GM19099 (cell line): Measurements from ENCODE around the gene TDG.

Experiments used
- POLR2A ChIP-seq: IDR thresholded peaks from 3 replicates; pipeline ENCODE4 v1.6.1; 2011; ENCODE audit warnings: low read depth; ENCODE audit not compliant: insufficient read length; ENCODE audit errors: extremely low read depth

Gene TDG

DNA sequence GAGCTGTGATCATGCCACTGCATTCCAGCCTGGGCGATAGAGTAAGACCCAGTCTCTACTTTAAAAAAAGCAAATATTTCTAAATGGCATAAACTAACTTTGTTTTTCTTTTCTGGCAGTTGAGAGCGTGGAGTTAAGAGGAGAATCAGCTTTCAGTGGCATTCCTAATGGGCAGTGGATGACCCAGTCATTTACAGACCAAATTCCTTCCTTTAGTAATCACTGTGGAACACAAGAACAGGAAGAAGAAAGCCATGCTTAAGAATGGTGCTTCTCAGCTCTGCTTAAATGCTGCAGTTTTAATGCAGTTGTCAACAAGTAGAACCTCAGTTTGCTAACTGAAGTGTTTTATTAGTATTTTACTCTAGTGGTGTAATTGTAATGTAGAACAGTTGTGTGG lies 21.2 kb downstream of the TDG start:
- TF ChIP-seq POLR2A: no peak

- no peak for TF ChIP-seq POLR2A
These were observed 28.6 kb downstream of the TDG start for GRCh38 chr12:103994235-103994634.

DNA sequence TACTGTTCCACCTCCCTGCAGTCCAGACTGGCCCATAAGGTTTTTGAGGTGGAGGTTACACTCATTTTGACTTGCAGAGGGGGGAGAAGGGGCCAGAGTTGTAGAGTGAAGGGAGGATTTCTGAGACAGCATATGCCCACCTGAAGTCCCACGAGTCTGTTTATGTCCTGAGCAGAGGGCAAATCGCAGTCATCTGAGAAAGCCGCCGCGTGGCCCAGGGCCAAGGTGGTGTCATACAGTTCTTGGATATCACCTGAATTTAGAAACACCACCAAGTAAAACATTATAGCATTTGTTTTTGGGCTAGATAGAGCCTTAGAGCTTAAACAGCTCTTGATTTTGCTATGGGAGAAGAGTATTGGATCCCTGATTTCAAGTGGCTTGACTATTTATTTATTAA lies 30.9 kb downstream of the TDG start:
- no peak for TF ChIP-seq POLR2A

DNA sequence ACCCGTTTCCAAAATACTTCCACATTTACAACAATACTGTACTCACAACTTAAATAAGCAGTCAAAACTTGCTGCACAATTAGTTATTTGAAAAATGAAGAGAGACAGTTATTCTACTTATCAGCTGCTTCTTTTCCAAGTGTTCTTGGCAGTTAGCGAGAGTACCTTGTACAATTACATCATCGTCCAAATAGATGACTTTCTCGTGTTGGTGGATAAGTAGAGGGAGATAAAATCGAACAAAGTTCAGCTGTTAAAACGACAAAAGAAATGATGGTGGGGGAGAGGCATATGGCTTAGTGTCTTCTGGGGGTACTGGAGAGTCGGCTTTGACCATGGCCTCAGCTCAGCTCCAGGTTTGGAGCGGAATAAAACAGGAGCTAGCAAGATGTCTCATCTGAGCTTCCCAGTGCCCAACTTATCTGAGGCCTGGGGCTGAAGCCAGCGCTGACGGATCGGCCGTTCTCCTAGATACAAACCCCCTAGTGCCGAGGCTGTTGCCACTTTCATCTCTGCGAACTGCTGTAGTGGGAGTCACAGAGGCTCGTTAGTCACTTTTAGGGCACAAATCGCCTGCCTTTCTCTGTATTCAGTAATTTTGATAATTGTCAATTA lies 31.7 kb downstream of the TDG start:
- TF ChIP-seq POLR2A: no peak

- TF ChIP-seq POLR2A: no peak
These were observed 33.3 kb downstream of the TDG start for GRCh38 chr12:103998976-103999375.

DNA sequence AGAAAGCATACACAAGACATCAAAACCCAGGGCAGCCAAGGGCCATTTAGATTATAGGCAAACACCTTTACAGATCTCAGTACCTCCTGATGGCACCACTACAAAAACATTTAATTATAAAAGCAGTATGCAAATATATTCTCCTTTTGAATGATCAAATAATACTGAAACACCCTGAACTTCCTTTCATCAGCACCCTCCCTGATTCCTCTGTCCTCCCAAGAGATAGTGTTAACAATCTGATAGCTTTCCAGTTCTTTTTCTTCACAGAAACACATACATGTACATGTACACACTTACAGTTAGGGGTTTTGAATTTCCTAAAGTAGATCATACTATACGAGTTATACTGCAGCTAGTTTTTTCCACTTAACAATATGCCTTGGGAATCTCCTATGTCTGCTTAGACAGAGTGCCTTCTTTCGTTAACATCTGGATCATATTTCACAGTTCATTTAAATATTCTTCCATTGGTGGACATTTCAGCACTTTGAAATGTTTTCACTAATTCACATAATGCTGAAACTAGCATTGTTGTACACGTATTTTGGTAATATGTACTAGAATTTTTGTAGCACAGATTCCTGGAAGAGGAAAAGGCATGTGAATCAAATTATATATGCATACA lies 35.2 kb downstream of the TDG start:
- TF ChIP-seq POLR2A: no peak

DNA sequence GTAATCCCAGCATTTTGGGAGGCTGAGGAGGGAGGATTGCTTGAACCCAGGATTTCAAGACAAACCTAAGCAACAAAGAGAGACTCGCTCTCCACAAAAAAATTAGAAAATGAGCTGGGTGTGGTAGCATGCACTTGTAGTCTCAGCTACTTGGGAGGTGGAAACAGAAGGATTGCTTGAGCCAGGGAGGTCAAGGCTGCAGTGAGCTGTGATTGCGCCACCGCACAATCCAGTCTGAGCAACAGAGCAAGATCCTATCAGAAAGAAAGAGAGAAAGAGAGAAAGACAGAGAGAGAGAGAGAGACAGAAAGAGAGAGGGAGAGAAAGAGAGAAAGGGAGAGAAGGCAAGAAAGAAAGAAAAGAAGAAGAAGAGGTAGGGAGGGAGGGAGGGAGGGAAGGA lies 37.0 kb downstream of the TDG start:
- TF ChIP-seq POLR2A: no peak

DNA sequence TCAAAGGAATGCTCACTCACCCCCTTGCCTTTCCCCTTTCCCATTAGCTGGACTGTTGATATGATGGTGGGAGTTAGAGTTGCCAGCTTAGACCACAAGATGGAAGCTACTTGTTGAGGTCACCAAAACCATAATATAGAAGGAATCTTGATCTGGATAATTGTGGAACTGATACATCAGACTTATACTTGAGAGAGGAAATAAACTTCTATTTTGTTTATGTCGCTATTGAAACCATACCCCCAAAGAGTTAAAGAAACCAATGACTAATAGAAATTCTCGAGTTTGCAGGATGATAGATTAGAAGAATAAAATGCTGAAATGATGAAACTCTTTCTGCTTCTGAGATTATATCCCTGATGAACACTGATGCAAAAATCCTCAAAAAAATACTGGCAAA lies 37.9 kb downstream of the TDG start:
- no peak for TF ChIP-seq POLR2A

- TF ChIP-seq POLR2A: no peak
These were observed 41.3 kb downstream of the TDG start for GRCh38 chr12:104006929-104007328.

DNA sequence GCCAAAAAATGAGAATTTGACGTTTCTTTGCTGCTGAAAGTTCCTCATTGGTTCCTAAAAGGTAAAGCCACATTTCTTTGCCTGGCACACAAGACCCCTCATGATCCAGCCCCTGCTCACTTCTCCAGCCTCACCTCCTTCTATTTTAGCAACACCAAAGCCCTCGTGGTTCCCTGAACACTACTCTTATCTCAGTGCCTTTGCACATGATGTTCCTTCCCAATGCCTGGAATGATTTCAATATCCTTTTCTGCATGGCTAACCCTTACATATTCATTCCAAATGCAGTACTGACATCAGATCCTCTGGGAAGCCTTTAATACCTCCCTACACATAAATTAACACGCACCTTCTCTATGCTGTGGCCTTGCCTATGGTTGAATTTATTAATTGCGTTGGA lies 44.4 kb downstream of the TDG start:
- no peak for TF ChIP-seq POLR2A

- no peak for TF ChIP-seq POLR2A
These were observed 45.0 kb downstream of the TDG start for GRCh38 chr12:104010606-104011169.

GRCh38 chr12:104011253-104011652 lies 45.6 kb downstream of the TDG start:
- TF ChIP-seq POLR2A: no peak

GRCh38 chr12:104012331-104012730 lies 46.7 kb downstream of the TDG start:
- no peak for TF ChIP-seq POLR2A

DNA sequence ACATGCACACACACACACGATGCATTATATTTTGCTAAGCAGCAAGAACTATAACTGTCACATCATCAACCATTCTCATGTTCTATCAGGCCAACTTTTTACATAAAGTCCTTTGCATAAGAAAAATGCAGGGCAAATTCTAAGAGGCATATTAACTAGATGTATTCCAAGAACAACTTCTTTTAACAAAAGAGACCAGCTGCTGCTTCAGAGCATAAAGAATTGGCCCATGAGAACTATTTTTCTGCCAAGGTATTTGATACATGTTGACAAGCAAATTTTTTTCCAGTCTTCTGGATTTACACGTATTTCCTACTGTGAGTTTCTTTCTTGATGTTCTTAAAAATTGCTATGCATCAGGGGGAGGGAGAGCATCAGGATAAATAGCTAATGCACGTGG lies 57.1 kb downstream of the TDG start:
- TF ChIP-seq POLR2A: no peak

DNA sequence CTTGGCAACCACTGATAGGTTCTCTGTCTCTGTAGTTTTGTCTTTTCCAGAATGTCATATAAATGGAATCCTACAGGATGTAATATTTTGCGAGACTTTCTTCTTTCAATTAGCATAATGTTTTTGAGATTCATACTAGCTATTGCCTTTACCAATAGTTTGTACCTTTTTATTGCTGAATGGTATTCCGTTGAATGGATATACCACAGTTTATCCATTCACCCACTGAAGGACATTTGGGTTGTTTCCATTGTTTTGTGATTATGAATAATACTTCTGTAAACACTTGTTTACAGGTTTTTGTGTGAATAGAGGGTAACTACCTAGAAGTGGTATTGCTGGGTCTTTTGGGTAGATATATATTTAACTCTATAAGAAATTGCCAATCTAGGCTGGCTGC lies 58.0 kb downstream of the TDG start:
- no peak for TF ChIP-seq POLR2A

DNA sequence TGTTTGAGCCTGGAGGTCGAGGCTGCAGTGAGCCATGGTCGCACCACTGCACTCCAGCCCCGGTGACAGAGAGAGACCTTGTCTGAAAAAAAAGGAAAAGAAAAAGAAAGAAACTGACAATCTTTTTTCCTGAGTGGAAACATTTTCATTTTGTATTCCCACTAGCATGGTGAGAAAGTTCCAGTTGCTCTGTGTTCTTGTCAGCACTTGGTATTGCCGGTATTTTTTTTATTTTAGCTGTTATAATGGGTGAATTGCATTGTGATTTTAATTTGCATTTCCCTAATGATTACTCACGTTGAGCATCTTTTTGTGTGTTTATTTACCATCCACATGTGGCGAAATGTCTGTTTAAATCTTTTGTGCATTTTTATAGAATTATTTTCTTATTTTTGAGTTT lies 58.7 kb downstream of the TDG start:
- no peak for TF ChIP-seq POLR2A

DNA sequence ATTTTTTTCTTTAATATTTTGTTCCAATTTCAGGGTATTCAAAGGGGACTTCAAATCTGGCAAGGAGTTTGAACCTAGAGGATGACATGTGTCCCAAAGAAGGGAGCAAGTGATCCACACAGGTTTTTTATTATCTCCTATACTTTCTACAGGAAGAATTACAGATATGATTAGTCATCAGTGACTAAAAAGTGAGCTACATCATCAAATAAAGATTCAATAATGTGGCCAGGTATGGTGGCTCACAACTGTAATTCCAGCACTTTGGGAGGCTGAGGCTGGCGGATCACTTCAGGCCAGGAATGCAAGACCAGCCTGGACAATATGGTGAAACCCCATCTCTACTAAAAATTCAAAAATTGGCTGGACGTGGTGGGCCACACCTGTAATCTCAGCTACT lies 60.1 kb downstream of the TDG start:
- no peak for TF ChIP-seq POLR2A
